HepG2 (cell line): ENCODE measurements around the gene PFN4. TPM values are rescaled to one million over a fixed set of nuclear protein-coding genes. Genes with fewer than 3 reads are reported as not detected.

Experiments
- BRCA1 ChIP-seq: sonication (generic); formaldehyde crosslinking; IDR thresholded peaks from 2 replicates; pipeline ENCODE4 v1.4.0; 2020; ENCODE audit warnings: missing genetic modification reagents
- CEBPG ChIP-seq: IDR thresholded peaks from 2 replicates; pipeline ENCODE4 v1.6.1; 2016
- CERS6 ChIP-seq: sonication (generic); formaldehyde crosslinking; IDR thresholded peaks from 2 replicates; pipeline ENCODE4 v1.5.0; 2020; ENCODE audit warnings: missing genetic modification reagents
- CHD4 ChIP-seq: fragments of 200-600 bp; sonication (generic); IDR thresholded peaks from 2 replicates; pipeline ENCODE4 v1.7.0; 2017; ENCODE audit warnings: mild to moderate bottlenecking, low read length, borderline replicate concordance
- DPF2 ChIP-seq: sonication (generic); formaldehyde crosslinking; IDR thresholded peaks from 2 replicates; pipeline ENCODE4 v1.4.0; 2020; ENCODE audit warnings: mild to moderate bottlenecking, low read depth, missing genetic modification reagents, borderline replicate concordance
- GPBP1L1 ChIP-seq: sonication (generic); formaldehyde crosslinking; IDR thresholded peaks from 2 replicates; pipeline ENCODE4 v1.5.0; 2020; ENCODE audit warnings: mild to moderate bottlenecking, missing genetic modification reagents
- HNF1B ChIP-seq: sonication (generic); formaldehyde crosslinking; IDR thresholded peaks from 2 replicates; pipeline ENCODE4 v1.5.1; 2020; ENCODE audit warnings: mild to moderate bottlenecking, moderate library complexity, missing genetic modification reagents
- KLF9 ChIP-seq: IDR thresholded peaks from 2 replicates; pipeline ENCODE4 v1.6.1; 2016; ENCODE audit warnings: low read depth
- NFIC ChIP-seq: IDR thresholded peaks from 2 replicates; pipeline ENCODE4 v1.6.1; 2012; ENCODE audit warnings: mild to moderate bottlenecking, low read length, inconsistent platforms
- PAXIP1 ChIP-seq: sonication (generic); formaldehyde crosslinking; conservative IDR thresholded peaks from 2 replicates; pipeline ENCODE4 v1.4.0; 2020; ENCODE audit warnings: mild to moderate bottlenecking, missing genetic modification reagents, moderate library complexity
- PCBP2 ChIP-seq: fragments of 200-400 bp; formaldehyde crosslinking; optimal IDR thresholded peaks from 2 replicates; pipeline ENCODE3; 2018; ENCODE audit warnings: low read length, low read depth; ENCODE audit not compliant: poor library complexity, severe bottlenecking
- ZBTB10 ChIP-seq: sonication (generic); formaldehyde crosslinking; IDR thresholded peaks from 2 replicates; pipeline ENCODE4 v1.4.0; 2020; ENCODE audit warnings: missing genetic modification reagents, borderline replicate concordance
- ZBTB38 ChIP-seq: sonication (generic); formaldehyde crosslinking; IDR thresholded peaks from 2 replicates; pipeline ENCODE4 v1.5.1; 2020; ENCODE audit warnings: mild to moderate bottlenecking, missing genetic modification reagents
- ZIK1 ChIP-seq: sonication (generic); formaldehyde crosslinking; IDR thresholded peaks from 2 replicates; pipeline ENCODE4 v1.5.0; 2020; ENCODE audit warnings: mild to moderate bottlenecking, low read depth, missing genetic modification reagents, borderline replicate concordance
- ZNF343 ChIP-seq: sonication (generic); formaldehyde crosslinking; IDR thresholded peaks from 2 replicates; pipeline ENCODE4 v1.4.0; 2020; ENCODE audit warnings: mild to moderate bottlenecking, missing genetic modification reagents
- ZNF468 ChIP-seq: sonication (generic); formaldehyde crosslinking; IDR thresholded peaks from 2 replicates; pipeline ENCODE4 v1.8.0; 2022; ENCODE audit warnings: mild to moderate bottlenecking, moderate library complexity, missing genetic modification reagents
- ZNF546 ChIP-seq: sonication (generic); formaldehyde crosslinking; conservative IDR thresholded peaks from 2 replicates; pipeline ENCODE4 v1.8.1; 2023; ENCODE audit warnings: mild to moderate bottlenecking, missing genetic modification reagents
- ZNF709 ChIP-seq: sonication (generic); formaldehyde crosslinking; IDR thresholded peaks from 2 replicates; pipeline ENCODE4 v1.5.0; 2020; ENCODE audit warnings: mild to moderate bottlenecking, missing genetic modification reagents
- polyA plus RNA-seq, 8 experiments: library from polyadenylated mRNA; depleted of rRNA in 3 of 8; stranded (reverse) in 7 of 8; unstranded in 1 of 8; fragments of >200 nt; fragmentation: Illumina TruSeq in 4 of 8; extraction: Trizol in 4 of 8; gene quantifications; 2 replicates each; pipeline versions ENCODE4 v1.2.1 to v1.2.3, GENCODE V29; 2011 to 2016; ENCODE audit warnings: low read depth in 4 of 8, missing spikeins in 1 of 8, mixed read lengths in 1 of 8; ENCODE audit not compliant: insufficient read depth in 1 of 8
- total RNA-seq, 5 experiments: library from RNA; depleted of rRNA; stranded (reverse); fragments of >200 nt; fragmentation: Illumina TruSeq; extraction: Trizol; gene quantifications; 2 replicates each; pipeline ENCODE4 v1.2.3, GENCODE V29; 2016; ENCODE audit warnings: low read depth in 1 of 5

PFN4 gene
- total and polyA plus RNA-seq, 2 of the 13 experiments (the other 11 are each of a cell fraction or from before 2014, with no cell fraction given), result 0.12 to 0.20 TPM

- TF ChIP-seq CERS6 (CRISPR knock-in tag) (peak; percentile 52; the same call in 1 of the 2 replicates), ZNF468 (no peak), BRCA1 (CRISPR knock-in tag) (peak; percentile 85), KLF9 (peak; percentile 95; the same call in 1 of the 2 replicates), CHD4 (no peak), ZNF546 (CRISPR knock-in tag) (peak; percentile 90; the same call in 1 of the 2 replicates), ZIK1 (CRISPR knock-in tag) (peak; percentile 94), PAXIP1 (CRISPR knock-in tag) (peak; percentile 83), ZBTB10 (no peak; the same call in 1 of the 2 replicates), PCBP2 (no peak), ZNF343 (CRISPR knock-in tag) (0 out of 2 replicates have a peak, but pooled peaks have one; percentile 67), ZBTB38 (CRISPR knock-in tag) (peak; percentile 84; the same call in 1 of the 2 replicates), GPBP1L1 (CRISPR knock-in tag) (no peak), HNF1B (CRISPR knock-in tag) (peak; percentile 95), CEBPG (CRISPR knock-in tag) (peak; percentile 77), NFIC (no peak; the same call in 1 of the 2 replicates), ZNF709 (peak; percentile 52; the same call in 1 of the 2 replicates), DPF2 (CRISPR knock-in tag) (no peak)
Measured at GRCh38 chr2:24075915-24076848, 47.0 kb downstream of the PFN4 start, which contains the start of gene SF3B6 (continued).
